ENCODE measurements around the gene TSPEAR.

The TSPEAR gene

DNA sequence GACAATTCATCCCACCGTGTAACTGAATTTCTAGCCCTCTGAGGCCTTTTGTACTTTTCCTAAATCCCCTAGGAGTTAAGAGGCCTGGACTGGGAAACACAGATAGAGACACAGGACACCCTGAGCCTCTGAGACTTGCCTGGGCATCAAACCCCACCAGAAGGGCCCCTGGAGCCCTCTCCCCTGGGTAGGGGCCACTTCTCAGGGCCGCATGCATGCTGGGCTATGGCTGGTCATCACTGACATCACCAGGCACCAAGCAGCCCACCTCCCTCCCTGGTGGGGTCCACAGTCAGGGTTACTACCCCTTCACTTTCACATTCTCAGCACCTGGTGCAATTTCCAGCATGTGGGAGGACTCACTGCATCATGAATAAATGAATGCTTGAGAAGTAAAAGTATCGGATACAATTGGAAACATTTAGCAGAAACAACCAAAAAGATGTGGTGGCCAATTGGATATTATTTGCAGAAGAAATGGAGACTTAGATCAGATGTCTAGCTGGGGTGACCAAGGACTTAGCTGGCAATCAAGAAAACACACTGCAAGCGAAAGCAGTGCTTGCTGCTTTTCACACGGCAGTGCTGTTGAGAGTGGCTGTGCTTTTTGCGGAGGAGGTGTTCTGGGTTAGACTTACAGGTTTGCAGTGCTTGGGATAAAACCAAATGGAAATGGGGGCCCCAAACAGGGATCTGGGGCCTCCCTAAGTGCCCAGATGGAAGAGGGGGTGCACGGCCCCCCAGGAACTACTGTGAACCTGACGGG is 111.9 kb downstream of the TSPEAR start:
- TF ChIP-seq, protein P1, sequence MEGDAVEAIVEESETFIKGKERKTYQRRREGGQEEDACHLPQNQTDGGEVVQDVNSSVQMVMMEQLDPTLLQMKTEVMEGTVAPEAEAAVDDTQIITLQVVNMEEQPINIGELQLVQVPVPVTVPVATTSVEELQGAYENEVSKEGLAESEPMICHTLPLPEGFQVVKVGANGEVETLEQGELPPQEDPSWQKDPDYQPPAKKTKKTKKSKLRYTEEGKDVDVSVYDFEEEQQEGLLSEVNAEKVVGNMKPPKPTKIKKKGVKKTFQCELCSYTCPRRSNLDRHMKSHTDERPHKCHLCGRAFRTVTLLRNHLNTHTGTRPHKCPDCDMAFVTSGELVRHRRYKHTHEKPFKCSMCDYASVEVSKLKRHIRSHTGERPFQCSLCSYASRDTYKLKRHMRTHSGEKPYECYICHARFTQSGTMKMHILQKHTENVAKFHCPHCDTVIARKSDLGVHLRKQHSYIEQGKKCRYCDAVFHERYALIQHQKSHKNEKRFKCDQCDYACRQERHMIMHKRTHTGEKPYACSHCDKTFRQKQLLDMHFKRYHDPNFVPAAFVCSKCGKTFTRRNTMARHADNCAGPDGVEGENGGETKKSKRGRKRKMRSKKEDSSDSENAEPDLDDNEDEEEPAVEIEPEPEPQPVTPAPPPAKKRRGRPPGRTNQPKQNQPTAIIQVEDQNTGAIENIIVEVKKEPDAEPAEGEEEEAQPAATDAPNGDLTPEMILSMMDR (conservative IDR thresholded peaks at IDR 0.05): no peak
- H3K27ac ChIP-seq: no peak overlapping the region

DNA sequence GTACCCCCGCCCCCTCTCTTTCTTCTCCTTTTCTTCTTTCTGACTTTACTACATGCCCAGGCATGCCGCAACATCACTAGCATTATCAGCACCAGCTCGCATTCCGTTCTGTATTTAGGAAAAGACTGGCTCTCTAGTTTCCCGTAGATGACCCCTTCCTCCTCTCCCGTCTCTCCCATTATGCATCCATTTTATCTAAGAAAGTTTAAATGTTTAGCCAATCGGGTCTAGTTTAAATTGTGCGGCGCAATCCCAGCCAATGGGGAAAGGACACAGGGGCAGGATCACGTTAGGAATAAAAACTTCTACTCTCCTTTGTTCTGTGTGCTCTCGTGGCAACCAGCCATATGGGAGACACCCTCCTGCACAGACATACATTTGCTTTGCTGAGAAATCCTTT is 113.3 kb downstream of the TSPEAR start:
- TF ChIP-seq, protein P1 (conservative IDR thresholded peaks at IDR 0.05): no peak
- no peak overlapping the region for H3K27ac ChIP-seq

DNA sequence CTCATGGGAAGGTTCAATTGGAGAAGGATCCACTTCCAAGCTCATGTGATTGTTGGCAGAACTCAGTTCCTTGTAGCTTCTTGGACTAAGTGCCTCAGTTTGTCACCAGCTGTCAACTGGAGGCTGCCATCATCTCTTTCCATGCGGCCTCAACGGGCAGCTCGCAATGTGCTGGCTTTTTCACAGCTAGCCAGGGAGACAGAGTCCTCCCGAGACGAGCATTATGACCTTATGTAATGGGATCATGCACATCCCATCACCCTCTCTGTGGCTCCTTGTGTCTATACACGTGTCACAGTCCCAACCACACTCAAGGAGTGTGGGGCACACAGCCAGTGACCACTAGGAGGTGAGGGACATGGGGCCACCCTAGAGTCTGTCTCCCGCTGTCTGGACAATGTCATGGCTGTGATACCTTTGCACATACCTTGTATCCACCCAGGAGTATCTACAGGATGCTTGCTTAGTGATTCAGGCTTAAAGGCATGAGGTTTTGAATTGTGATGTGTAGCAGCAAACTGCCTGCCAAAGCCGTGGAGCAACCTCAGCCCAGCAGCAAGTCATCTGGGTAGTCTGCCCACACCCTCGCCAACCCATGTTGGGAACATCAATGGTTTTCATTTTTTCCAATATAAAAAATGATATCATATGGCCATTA is 115.2 kb downstream of the TSPEAR start:
- TF ChIP-seq, protein P1 (conservative IDR thresholded peaks at IDR 0.05): no peak
- no peak overlapping the region for H3K27ac ChIP-seq

DNA sequence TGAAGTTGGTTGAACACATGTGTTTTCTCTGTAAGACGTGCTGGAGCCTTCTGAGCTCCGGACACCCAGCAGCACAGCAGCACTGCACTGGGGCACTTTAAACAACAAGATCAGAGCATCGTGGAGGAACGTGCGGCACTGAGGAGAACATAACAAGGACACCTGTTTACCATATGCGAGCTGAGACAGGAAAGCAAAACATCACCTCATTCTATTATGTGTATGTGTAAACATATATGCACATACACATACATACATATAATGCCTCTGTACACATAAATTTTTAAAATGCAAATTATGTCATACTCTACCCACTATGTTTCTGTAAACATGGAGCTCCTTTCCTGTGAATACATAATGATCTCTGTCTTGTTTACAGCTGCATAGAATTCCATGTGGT is 115.8 kb downstream of the TSPEAR start:
- TF ChIP-seq, protein P1 (conservative IDR thresholded peaks at IDR 0.05): no peak
- no peak overlapping the region for H3K27ac ChIP-seq

DNA sequence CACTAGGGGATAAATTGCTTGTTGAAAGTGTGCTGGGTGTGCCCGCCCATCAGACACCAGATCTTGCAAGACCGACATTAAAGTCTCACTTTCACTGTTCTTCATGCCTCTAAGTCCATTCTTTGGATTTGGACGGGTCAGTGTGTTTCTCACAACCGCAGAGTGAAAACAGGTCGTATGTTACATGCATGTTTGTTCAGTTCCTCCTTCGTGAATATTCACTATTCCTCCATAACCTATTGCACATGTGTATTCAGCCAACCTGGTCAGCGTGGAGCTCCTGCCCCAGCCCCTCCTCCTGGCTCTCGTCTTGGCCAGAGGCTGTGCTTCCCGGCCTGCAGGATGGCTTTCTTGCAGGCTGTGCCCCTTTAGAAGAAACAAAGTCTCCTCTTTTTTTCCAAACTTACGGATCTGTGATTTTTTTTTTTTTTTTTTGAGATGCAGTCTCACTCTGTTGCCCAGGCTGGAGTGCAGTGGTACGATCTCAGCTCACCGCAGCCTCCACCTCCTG is 116.9 kb downstream of the TSPEAR start:
- no peak overlapping the region for H3K27ac ChIP-seq
- TF ChIP-seq, protein P1 (conservative IDR thresholded peaks at IDR 0.05): no peak

DNA sequence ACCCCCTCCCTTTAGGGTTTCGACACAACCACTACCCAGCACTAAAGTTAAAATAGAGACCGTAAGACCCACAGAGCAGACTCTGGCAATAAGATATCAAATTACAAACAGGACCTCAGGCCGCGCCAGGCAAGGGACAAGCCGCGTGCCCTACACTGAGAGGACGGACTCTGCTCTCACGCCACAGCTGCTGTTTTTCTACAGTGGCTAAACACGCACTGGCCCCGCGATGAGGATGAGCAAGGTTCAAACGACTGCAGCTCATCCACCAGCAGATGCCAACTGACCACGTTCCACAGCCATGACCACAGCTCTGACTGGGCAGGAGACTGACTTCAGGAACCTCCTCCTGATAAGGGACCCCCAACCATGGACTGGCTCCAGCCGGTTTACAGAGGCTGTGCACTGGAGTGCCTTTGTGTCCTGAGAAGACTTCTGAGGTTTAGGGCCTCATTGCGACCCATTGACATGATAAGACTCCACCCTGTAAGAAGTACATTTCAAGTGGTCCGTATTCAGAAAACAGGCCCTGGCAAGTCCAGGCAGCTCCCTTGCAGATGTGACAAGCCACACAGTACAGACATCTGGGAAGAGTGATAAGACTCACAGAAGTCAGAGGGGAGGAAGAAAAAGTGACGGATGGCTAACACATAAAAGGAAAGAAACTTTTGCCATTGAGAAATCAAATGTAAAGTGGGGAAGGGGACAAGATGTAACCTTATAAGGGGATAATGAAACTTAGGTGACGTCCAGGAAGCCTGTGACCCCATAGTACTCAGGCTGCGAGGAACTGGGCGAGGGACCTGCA is 117.6 kb downstream of the TSPEAR start:
- TF ChIP-seq, protein P1 (conservative IDR thresholded peaks at IDR 0.05): no peak
- H3K27ac ChIP-seq: no peak overlapping the region
